HG03457 (cell line): ENCODE data around the gene SHC2.

ENCODE experiments used
- ATAC-seq: cut with Tn5 transposase; IDR thresholded peaks from one replicate; pipeline ENCODE4 v1.9.1; 2021; ENCODE audit warnings: moderate number of reproducible peaks; ENCODE audit not compliant: unreplicated experiment

The SHC2 gene, protein sequence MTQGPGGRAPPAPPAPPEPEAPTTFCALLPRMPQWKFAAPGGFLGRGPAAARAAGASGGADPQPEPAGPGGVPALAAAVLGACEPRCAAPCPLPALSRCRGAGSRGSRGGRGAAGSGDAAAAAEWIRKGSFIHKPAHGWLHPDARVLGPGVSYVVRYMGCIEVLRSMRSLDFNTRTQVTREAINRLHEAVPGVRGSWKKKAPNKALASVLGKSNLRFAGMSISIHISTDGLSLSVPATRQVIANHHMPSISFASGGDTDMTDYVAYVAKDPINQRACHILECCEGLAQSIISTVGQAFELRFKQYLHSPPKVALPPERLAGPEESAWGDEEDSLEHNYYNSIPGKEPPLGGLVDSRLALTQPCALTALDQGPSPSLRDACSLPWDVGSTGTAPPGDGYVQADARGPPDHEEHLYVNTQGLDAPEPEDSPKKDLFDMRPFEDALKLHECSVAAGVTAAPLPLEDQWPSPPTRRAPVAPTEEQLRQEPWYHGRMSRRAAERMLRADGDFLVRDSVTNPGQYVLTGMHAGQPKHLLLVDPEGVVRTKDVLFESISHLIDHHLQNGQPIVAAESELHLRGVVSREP

DNA sequence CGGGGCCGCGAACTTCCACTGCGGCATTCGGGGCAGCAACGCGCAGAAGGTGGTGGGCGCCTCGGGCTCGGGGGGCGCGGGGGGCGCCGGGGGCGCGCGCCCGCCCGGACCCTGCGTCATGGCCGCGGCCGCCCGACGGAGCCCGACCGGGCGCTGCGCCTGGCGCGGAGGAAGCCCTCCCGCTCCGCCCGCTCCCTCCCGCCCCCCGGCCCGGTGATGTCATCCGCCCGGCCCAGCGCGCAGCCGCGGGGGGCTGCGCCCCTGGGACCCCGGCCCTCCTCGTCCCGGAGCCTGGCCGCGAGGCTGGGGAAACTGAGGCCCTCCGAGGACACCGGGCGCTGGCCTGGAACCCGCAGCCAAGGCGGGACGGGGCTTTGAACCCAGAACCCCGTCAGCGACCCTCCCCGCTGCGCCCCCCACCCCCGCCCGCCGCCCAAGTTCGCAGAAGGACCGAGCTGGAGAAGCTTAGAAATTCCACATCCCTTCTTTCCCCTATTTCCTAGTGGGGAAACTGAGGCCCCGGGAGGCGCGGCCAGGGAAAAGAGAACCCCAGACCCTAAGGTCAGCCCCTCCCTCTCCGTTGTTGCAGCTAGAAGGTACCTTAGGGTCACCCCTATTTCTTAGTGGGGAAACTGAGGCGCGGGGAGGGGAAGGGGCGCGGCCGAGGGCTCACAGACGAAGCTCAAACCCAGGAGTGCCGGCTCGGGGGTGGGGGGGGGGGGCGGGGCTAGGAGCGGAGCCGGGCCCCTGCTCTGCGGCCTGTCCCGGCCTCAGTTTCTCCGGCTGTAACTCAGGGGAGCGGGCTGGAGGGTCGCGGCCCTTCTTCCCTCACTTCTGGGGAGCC, at the start of gene SHC2:
TSS of gene SHC2 (minus strand) at position 157 of the 844 bp plus-strand sequence. CDS start at position 120, 37 bp downstream.
- ATAC-seq: no peak

DNA sequence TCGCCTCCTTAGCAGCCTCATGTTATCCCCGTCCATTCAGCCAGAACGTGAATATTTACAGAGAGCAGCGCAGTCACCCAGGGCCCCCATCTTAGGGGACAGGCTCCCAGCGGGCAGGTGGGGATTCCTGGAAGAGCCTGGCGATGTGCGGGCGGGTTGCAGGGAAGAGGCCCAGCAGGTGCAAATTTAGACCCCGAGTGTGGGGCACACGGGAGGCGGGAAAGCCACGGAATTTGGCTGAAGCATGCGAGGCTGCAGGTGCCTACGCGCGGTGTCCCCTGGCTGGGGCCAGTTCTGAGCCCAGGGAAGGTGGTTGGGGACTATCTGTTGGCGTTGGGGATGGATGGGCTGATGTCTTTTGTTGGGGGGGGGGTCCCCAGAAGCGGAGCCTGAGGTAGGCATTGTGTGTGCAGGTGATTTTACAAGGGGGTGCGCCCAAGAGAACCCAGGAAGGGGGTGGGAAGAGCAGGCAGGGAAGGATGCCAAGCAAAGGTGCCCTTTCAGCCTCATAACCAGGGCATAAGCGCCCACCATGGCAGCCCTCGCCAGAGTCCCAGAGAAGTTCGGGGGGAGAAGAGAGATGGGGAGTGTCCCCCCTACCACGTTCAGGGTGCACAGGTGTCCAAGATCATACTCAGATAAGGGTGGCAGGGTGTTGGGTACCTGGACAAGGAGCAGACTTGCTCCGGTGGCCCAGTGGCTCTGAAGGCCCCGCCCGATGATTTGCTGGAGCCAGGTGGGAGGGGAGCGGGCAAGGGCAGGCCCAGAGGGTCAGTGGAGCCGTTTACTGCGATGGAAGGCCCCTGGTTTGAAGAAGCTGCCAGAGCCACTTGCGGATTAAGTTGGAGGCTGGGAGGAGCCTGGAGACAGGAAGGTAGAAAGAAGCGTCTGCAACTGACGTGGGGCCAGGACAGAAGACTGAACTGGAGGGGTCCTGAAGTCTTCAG, 47.6 kb upstream of the SHC2 start:
- no peak for ATAC-seq

DNA sequence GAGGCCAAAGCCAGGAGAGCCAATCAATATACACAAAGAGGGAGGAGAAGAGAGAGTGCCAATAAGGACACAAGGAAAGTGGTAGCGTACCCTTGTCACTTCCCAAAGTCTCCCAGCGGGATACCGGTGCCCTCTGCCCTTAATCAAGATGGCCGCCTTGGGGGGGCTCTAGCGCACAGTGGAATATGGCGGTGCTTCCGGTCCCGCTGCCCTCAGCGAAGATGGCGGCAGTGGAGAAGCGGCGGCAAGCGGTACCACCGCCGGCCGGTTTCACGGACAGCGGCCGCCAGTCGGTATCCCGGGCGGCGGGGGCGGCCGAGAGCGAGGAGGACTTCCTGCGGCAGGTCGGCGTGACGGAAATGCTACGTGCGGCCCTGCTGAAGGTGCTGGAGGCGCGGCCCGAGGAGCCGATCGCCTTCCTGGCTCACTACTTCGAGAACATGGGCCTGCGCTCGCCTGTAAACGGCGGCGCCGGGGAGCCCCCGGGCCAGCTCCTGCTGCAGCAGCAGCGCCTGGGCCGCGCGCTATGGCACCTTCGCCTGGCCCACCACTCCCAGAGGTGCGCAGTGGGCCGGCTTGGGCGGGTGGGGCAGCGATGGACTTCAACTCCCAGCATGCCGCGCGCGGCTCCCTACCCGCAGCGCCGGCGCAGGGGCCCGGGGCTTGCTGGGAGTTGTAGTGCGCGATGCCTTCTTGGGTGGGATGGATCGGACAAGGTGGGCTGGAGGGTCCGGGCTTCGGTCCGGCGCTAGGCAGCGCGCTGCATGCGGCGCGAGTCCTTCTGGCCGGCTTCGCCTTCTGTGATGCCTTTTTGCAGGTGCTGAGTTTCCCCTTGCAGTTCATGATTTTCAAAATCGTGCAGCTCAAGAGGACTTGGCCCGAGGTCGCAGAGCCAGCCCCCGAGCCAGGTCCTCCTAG, 46.7 kb upstream of the SHC2 start, which contains the start of gene TPGS1:
TSS of gene TPGS1 (plus strand) at position 212 of the 918 bp plus-strand sequence. CDS start at position 222, 10 bp downstream.
- ATAC-seq: peak; percentile 36

DNA sequence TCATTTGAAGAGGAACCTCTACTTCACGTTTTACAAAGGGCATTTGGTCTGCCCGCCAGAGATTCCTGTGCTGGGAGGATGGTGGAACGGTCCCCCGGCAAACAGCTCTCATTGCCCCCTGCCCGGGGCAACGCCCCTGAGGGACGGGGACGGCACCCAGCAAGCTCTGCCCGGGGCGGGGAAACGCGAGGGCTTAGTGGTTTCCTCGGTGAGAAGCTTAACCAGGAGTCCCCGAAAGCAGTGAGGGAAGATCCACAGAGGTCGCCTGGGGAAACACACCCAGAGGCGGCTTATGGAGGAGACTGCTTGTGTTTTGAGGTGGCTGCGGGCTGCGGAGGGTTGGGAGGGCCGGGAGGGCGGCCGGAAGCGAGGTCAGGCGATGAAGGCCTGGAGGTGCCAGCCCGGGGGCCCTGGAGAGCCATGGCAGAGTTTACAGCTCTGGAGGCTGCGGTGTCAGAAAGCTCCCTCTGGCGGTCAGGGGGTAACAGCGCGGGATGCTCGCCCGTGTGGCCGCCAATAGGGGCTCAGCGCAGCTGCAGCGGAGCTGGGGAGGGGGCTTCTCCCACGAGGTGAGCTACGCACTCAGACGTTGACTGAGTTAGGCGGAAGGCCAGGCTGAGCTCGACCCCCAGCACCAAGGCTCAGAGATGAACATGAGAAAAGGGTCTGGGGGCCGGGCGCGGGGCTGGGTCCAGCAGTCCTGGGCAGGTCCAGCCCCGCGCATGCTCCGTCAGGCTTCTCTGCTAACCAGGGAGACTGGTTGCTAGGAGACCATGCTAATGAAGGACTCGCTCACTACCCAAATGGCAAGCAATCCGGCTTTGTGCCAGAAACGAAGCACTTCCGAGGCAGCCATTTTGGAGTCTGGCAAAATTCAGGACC, 45.8 kb upstream of the SHC2 start:
- peak; percentile 54 for ATAC-seq

DNA sequence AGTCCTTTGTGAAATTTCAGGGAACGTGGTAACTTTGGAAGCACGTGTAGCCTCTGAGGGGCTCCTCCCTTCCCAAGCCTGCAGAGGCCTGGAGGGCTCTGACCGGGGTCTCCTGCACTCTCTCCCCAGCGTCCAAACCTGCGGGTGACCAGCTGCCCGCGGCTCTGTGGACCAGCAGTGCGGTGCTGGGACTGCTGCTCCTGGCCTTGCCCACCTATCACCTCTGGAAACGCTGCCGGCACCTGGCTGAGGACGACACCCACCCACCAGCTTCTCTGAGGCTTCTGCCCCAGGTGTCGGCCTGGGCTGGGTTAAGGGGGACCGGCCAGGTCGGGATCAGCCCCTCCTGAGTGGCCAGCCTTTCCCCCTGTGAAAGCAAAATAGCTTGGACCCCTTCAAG, 43.8 kb upstream of the SHC2 start:
- no peak for ATAC-seq

DNA sequence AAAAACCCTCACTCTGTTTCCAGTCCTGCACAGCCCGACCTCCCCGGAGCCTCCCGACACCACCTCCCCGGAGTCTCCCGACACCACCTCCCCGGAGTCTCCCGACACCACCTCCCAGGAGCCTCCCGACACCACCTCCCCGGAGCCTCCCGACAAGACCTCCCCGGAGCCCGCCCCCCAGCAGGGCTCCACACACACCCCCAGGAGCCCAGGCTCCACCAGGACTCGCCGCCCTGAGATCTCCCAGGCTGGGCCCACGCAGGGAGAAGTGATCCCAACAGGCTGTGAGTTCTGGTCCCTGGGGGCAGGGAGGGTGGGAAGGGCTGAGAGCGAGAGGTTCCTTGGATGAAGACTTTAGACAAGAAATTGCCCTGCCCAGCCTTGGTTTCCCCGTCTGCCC, 40.8 kb upstream of the SHC2 start:
- no peak for ATAC-seq

DNA sequence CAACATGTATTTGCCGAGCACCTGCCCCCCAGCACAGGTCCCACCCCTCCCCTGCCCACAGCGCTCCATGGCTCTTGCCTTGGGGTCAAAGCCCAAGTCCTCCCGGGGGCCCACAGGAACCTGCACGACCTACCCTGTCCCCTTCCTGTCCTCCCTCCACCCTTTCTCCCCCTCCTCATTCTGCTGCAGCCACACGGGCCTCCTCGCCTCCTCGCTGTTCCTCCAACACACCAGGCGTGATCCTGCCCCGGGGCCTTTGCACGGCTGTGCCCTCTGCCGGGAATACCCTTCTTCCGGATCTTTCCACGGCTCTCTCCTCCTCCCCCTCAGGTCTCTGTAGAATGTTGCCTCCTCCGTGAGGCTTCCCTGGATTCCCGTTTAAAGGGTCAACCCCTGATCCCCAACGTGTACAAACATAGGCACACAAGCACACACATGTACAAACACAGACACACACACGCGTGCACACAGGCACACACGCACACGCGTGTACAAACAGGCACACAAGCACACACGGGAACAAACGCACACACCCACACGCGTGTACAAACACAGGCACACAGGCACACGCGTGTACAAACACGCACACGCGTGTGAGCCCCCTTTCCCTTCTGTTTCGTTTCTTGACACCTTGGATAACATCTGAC, 38.3 kb upstream of the SHC2 start:
- no peak for ATAC-seq

DNA sequence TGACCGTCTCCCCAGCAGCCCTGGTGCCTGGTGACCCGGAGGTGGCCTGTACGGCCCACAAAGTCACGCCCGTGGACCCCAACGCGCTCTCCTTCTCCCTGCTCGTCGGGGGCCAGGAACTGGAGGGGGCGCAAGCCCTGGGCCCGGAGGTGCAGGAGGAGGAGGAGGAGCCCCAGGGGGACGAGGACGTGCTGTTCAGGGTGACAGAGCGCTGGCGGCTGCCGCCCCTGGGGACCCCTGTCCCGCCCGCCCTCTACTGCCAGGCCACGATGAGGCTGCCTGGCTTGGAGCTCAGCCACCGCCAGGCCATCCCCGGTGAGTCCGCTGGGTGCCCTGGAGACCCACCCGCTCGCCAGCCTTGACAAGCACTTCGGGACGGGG, 37.7 kb upstream of the SHC2 start:
- ATAC-seq: no peak

DNA sequence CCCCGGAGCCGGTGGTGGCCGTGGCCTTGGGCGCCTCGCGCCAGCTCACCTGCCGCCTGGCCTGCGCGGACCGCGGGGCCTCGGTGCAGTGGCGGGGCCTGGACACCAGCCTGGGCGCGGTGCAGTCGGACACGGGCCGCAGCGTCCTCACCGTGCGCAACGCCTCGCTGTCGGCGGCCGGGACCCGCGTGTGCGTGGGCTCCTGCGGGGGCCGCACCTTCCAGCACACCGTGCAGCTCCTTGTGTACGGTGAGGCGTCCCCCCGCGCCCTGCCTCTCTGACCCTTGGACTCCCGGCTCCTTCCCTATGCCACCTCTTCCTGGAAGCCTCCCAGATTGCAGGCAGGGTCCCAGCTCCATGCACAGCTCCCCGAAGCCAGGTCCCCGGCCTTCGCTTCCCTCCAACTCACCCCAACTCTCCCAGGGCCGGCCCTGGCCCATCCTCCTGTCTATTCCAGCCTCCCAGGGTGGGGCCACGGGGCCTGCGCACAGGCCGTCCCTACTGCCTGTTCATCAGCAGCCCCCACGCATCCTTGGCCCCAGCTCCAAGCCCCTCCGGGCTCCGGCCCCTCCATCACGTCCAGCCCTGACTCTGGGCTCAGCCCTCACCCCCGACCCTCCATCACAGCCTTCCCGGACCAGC, 37.2 kb upstream of the SHC2 start:
- no peak for ATAC-seq

DNA sequence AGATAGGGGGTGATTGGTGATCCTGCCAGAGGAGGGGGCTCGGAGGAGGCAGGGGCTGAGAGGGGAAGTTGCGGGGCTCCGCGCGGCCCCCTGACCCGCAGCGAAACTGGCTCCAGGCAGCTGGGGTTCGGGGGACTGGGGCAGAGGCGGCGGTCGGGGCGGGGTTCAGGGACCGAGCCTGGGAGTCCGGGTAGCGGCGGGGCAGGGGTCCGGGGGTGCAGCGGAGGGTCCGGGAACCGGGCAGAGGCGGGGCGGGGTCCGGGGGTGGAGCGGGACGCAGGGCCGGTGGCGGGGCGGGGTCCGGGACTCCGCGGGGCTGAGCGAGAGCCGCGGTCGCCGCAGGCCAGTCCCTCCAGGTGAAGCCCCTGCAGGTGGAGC, 36.6 kb upstream of the SHC2 start:
- no peak for ATAC-seq

DNA sequence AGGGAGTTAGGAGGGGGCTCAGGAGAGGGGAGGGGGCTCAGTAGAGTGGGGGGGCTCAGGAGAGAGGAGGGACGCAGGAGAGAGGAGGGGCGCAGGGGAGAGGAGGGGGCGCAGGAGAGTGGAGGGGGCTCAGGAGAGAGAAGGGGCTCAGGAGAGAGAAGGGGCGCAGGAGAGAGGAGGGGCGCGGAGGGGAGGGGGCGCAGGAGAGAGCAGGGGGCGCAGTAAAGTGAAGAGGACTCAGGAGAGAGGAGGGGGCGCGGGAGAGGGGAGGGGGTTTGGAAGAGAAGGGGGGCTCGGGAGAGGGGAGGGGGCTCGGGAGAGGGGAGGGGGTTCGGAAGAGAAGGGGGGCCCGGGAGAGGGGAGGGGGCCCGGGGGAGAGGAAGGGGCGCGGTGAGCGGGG, 36.2 kb upstream of the SHC2 start:
- ATAC-seq: no peak

DNA sequence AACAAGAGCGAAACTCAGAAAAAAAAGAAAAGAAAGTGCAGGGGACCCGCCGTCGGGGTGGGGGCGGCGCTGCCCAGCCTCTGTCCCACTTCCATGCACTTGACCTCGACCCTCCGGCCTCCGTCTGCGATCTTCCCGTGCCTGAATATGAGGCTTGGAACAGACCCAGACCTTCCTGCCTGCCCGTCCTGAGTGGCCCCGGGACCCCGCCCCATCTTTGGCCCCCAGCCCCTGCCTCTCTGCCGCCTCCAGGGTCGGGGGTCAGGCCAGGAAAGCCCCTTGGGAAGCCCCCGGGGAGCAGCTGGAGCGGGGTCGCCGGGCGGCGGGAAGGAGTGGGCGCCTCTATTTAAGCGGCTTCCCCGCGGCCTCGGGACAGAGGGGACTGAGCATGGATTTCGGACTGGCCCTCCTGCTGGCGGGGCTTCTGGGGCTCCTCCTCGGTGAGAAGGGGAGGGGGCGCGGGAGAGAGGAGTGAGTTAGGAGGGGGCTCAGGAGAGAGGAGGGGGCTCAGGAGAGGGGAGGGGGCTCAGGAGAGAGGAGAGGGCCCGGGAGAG, 35.4 kb upstream of the SHC2 start, which contains the start of gene MADCAM1:
TSS of gene MADCAM1 (plus strand) at position 375 of the 554 bp plus-strand sequence. CDS start at position 389, 14 bp downstream.
- ATAC-seq: no peak

DNA sequence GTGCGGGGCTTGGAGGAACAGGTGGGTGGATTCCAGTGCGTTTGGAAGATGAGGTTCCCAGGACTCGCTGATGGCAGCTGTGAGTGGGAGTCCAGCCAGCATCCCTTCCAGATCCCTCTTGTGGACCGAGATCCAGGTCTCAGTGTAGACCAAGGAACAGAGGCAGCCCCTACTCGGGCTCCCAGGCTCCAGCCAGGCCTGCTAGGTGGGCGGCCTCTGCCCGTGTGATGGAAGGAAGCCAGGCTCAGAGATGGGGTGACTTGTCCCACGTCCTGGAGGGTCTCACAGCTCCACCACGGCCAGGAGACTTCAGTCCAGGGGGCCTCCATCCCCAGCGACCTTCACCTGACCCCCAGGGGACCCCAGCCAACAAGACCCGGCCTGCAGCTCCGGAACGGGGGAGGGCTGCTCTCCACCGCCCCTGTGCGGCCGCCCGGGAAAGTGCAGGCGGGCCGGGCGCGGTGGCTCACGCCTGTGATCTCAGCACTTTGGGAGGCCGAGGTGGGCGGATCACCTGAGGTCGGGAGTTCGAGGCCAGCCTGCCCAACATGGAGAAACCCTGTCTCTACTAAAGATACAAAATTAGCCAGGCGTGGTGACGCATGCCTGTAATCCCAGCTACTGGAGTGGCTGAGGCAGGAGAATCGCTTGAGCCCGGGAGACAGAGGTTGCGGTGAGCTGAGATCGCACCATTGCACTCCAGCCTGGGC, 34.7 kb upstream of the SHC2 start:
- ATAC-seq: no peak

DNA sequence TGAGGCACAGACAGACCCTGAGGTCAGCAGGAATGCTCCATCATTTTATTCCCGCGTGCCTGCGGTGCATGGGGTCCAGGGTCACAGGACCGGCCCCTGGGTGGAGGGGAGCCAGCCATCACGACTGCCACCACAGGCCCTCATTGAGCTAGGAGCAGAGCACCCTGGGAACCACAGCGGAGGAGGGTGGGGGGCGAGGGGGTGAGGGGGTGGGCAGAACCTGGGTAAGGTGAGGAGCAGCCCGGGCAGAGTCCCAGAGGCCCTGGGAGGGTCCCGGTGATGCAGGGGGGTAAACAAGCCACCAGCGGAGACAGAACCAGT, 34.2 kb upstream of the SHC2 start:
- ATAC-seq: no peak

DNA sequence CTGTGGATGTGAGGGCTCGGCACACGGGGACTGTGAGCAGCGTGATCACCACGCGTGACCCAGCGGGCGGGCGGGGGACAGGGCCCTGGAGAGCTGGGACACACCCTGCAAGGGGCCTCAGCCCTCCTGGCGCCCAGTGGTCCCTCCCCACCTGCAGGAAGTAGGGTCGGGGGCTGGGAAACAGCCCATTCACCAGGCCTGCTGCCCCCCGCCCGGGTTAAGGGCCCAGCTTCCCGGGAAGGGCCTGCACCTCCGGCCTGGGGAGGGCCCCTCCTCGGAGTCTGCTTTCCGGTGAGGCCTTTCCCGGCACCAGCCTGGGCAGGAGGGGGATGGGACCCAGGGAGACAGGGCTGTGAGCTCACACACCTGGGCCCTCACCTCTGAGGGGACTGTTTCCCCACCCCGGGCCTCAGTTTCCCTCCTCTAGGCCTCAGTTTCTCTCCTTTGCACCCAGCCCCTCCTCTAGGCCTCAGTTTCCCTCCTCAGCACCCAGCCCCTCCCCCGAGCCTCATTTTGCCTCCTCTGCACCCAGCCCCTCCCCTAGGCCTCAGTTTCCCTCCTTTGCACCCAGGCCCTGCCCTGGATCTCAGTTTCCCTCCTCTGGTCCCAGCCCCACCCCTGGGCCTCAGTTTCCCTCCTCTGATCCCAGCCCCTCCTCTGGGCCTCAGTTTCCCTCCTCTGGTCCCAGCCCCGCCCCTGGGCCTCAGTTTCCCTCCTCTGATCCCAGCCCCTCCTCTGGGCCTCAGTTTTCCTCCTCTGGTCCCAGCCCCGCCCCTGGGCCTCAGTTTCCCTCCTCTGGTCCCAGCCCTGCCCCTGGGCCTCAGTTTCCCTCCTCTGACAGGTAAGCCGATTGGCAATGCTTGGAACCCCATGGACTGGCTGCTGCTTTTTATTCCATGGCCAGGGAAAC, 33.6 kb upstream of the SHC2 start:
- no peak for ATAC-seq
